Dermis blood vessel endothelial cell (primary cell): ENCODE results near the gene ISL1. TPM values are rescaled to one million over a fixed set of nuclear protein-coding genes. Genes with fewer than 3 reads are reported as not detected.
A peak's percentile ranks its signal among the peaks of the same experiment; 100 is the strongest.

Experiments used
- DNase-seq: peaks from one replicate; pipeline ENCODE4 v3.0.0; 2010
- total RNA-seq: library from RNA; depleted of rRNA; stranded (reverse); fragments of >200 nt; gene quantifications from 2 replicates; pipeline ENCODE4 v1.2.3, GENCODE V29; 2014

The ISL1 gene
- total RNA-seq, result not detected in 2 replicates

DNA sequence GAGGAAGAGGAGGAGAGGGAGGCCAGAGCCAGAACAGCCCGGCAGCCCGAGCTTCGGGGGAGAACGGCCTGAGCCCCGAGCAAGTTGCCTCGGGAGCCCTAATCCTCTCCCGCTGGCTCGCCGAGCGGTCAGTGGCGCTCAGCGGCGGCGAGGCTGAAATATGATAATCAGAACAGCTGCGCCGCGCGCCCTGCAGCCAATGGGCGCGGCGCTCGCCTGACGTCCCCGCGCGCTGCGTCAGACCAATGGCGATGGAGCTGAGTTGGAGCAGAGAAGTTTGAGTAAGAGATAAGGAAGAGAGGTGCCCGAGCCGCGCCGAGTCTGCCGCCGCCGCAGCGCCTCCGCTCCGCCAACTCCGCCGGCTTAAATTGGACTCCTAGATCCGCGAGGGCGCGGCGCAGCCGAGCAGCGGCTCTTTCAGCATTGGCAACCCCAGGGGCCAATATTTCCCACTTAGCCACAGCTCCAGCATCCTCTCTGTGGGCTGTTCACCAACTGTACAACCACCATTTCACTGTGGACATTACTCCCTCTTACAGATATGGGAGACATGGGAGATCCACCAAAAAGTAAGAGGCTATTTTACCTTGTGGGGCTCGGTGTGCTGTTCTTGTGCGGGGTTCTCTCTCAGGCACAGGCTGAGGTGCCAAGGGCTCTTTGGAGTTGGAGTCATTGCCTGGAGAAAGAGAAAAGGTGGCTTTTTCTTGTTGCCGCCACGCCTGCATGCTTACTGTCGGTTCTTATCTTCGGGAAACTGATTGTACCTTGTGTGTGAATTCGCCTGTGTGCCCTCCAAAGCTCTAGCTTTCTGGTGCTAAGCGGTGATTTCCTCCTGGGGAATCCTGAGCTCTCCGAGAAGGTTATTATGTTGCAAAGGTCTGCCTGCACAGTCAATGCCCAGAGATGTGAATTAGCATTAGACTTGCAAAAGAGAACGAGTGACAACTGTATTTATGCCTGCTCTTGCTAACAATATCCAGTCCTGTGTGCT, at the start of gene ISL1:
Gene ISL1 (plus strand): TSS at position 318 of the 991 bp plus-strand sequence. CDS start 224 bp downstream, at position 542.
- peak; percentile 67 for DNase-seq

DNA sequence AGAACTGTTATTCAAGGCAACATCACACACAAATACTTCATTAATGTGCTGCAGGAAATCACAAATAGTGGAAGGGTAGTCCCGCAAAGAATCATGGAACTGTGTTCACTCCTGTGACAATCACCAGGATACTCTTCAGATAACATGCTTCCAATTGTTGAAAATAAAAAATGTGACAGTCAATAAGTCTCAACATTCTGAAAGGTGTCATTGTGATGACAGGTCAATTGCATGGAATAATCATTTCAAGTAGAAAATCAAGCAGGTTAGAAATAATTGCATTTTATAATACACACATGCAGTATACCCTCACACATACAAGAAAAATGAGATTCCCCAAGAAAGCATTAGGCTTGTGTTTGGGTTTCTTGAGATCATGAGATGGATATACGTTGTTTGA, 46.4 kb upstream of the ISL1 start:
- DNase-seq, result no peak

DNA sequence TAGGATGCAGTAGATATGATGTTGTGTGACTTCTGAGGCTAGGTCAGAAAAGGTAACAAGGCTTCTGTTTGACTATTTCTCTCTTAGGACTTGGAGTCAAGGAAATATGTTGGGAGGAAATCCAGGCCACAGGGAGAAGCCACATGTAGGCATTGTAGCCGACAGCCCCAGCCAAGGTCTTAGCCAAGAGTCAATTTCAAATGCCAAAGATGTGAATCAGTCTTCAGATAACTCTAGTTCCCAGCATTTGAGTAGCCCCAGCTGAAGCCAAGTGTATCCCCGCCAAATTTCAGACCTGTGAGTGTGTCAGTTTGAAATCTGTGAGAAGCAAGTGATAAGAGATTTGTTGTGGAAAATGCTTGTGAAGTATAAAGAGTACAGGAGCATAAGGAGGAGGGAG, 38.1 kb upstream of the ISL1 start:
- DNase-seq, result no peak

DNA sequence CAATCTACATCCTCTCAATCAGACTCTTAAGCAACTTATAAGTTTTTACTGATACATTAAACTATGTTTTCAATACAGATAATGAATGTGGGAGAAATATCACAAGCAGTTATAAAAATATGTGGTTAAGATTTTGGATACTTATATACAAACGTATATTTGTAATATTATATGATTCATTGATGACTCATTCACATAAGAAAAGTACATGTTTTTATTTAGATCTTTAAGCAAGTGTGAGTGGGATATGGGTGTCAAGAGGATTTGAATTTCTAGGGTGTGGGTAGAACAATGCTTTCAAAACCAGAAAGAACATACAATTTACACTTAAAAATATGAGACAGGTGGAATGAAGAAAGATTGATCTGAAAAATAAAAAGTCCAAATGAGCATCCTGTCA, 36.1 kb upstream of the ISL1 start:
- DNase-seq, result no peak

DNA sequence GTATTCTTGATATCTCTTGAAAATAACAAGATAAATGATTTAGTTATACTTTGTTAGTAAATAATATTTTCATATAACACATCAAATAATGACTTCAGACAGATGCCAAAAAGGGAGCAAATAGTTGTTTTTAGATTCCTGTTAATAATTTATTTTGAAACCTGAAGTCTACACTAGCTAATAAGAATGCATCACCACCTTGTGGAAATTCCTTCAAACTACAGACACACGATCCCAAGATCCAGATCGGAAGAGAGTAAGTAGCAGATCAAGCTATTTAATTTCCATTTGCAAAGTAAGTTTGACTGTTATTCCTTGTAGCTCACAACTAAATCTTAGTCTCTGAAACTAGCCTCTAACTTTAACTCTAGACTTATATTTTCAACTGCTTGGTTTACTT, 35.5 kb upstream of the ISL1 start:
- no peak for DNase-seq

DNA sequence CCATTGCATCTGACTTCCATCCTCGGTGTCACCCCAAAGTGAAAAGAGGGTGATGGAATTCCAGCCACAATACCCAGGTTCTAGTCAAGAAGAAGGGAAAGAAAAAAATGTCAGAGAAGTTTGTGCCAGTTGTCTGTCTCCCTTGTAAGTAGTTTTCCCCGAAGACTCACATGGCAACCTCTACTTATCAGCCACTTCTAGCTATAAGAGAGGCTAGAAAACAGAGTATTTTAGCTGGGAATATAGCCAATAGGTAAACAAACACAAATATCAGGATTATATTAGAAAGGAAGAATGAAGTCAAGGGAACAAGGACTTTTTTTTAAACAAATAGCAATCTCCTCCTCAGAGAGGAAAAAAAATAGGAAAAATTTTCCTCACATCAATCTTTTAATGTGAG, 12.2 kb upstream of the ISL1 start:
- DNase-seq, result no peak

DNA sequence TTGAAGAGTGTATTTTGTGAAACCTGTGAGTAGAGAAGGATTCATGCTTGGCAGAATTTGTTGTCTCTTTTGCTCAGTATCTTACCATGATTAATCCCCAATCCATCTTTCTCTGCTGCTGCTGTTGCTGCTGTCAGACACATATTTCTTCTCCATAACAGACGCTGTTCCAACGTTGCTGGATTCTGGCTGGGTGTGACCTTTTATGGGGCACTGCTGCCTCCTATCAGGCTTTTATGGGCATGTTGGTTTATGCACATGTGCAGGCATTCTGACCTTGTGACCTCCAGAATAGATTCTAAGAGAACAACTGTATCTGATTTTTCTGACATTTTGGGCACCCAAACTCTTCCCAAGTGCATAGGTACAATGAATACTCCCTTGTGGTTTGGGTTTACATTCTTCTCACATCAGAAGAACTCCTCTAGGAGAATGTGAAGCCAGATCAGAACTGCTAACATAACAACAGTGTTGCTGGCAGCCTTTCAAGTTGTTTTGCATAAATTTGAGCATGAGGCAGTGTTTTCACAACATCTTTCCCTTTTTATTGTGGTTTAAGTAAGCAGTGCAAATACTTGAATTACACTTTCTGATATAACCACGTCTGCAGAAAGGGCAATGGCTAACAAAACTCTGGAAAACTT, 9.2 kb upstream of the ISL1 start:
- DNase-seq, result no peak

DNA sequence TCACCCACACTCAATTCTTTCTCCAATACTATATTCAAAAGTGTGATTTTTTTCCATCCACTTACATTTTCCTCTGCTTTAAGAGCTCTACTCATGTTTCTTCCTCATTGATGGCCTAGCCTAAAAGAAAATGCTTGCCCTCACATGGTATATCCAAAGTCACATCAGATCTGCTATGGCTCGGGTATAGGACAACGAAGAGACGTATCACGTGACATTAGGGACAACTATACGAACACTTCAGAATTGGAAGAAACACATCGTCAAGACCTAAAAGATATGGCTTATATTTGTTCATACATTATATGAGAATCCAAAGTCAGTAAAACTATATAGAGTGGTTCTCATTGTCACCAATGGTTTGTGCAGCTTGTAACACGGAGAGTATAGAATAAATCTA, 8.2 kb upstream of the ISL1 start:
- DNase-seq, result no peak

DNA sequence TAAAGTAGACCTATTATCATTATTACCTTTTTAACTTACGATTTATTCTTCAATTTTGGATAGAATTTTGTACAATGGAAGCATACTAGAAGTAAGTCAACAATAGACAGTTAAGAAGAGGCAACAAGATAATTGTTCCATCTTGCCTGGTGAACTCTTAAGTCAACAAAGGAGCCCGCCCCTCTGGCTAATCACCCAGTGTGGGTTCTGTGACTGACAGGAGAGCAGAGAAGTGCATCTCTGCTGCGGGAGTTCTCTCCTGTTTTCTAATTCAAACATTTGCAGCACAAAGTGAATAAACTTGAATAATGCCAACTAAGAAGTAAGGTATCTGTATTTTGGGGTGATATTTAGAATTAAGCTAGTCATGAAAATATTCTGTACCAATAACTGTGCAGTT, 6.7 kb upstream of the ISL1 start:
- no peak for DNase-seq

DNA sequence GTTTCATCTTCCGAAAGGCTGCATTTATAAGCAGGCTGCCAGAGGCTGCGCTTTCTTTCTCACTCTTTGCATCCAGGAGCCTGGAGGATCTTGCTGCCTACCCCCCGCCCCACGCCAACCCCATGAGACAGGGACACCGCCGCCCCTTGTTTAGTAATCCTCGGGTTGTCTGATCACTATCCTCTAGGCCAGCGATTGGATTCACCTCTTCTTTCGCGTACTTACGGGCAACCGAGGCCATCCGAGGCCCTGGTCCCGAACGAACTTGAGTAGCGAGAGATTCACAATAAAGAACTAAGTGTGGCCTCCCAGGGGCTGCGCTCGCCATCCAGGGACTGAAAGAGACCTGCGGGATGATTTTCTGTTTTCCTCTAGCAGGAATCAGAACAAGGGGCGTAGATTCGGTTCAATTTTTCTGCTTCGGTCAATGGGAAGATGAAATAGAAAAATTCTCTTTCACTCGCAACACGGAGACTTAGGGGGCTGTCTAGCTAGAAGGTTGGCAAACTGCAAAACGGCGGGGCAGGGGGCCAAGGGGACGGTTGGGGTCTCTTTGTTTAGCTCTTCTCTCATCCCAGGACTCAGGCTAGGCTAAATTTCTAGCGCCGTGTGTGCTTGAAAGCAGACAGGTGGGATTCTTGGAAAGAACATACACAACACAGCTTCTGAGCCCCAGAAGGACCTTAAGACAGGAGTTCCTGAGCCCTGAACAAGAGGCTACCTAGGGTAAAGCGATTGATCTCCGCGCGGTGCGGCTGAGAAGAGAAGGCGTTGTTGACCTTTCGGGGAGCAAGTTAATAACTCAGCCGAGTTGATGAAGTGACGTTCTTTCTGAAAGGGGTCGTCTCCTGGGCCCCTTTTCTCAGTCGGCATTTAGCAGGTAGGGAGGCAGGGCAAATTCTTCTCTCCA, 5.8 kb upstream of the ISL1 start:
- no peak for DNase-seq

DNA sequence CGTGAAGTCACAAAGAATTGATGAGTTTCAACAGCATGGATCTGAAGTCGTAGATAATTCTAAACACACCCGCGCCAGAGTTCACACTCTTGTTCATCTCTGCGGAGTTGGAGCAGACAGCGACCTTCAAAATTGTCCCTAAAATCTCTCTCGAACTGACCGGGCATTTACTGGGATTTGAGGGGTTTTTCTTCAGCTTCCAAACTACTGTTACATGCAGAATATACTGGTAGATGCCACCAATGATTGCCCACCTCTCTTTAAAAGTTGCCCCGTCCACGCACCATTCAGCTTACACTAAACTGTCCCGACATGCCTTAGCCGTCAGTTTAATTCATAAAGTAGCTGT, 5.2 kb upstream of the ISL1 start:
- DNase-seq, result no peak

DNA sequence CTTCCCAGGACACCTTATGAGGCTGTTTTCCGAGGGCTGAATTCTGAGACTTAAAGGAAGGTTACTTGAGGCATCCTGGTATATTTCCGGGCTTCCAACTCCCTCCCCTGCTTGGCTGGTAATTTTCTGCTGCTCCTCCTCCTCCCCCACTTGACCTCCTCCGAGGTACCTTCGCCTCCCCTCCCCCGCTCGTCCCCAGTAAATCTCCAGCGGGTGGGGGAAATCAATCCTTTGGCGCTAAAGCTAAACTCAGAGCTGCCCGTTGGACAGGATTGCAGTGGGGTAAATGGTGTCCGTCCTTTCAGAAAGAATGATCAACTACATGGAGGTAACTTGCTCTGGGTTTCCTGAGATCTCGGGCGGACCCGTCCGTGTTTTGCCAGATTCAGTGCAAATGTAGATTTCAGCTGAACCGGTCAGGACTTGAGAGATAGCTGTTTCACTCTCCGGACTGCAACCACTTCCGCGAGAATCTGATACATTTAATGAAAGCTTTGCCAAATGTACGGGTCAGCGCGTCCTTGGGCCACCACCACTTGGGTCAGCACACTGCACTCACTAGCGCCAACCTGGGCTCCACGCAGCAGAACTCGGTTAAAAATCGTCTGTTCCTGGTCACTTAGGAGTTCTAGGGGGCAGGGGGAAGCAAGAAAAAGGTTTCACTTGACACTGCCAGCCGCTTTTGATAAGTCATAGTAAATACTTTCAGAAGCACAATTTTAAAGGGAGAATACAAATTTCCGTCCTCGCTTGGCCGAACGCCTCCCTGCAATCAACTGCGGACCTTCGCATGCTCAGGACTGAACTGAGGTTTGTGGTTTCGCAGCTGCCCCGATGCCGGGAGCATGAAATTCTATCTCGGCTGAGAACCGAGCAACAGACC, 4.6 kb upstream of the ISL1 start:
- no peak for DNase-seq

DNA sequence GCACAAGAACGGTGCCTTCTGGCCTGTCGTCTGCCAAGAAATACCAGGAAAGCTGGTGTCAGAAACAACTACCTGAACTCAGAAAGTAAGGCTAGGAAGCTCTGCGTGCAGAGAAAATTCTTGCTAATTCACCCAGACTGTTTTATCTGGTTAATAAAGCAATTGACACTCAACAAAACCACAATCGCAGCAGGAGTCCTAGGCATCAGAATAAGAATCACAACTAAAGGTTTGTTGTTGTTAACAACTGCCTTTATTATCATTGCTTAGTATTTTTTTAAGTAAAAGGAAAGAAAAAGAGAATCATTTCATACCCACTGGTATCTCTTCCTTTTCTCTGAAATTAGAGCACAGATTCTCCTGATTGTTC, 3.9 kb upstream of the ISL1 start:
- DNase-seq, result no peak

DNA sequence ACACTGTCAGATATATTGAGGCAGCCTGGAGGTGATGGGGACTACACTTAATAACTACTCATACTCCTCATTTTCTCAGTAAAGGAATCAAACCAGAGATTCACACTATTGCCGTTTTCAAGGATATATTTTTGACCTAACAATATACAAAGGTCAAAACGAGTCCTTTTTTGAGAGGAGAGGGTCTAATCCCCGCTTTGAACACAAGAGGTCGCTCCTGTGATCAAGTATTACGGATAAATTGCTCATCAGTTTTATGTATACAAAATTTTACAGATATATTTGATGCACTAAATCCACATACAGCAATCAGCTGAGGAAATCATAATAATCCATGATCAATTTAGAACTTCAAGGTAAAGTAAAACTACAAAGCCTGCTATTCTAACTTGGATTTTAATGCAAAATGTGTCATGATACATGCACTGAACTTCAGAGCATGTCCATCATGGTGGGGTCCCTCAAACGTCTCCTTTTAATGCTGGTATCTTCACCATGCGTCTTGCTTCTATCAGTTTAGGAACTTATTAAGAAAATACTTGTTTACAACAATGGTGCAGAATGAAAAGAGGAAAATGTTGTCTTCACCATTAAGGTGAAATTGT, 2.5 kb upstream of the ISL1 start:
- DNase-seq, result peak; percentile 49

DNA sequence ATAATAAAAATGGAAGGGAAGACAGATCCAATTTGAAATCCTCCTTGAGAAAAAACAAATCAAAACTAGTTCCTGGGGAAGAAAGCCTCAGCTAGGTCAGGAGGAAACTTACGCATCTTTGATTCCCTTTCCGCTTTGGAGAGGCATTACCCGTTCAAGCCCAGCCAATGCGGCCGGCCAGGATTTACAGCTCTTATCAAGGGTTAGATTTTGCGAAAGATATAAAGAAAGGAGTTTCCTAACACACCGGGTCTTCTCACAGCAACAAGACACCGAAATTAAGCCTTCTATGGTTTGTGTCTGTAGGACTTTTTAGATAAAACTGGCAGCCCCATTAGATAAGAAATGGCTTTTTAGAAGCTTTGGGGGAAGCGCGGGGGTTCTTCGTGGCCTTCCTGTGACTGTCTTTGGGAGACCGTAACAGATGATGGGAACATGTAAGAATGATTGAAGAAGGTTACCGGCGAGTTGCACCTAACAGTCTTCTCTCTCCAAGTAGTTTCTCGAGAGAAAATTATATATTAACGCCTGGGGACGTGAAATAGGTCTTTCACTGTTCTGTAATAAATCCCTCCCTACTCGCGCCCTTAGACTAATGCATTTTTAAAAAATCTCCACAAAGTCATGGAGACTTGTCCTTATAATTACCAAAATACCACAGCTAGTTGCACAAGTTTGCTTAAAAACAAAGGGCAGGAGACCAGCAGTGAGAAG, 1.3 kb upstream of the ISL1 start:
- no peak for DNase-seq

DNA sequence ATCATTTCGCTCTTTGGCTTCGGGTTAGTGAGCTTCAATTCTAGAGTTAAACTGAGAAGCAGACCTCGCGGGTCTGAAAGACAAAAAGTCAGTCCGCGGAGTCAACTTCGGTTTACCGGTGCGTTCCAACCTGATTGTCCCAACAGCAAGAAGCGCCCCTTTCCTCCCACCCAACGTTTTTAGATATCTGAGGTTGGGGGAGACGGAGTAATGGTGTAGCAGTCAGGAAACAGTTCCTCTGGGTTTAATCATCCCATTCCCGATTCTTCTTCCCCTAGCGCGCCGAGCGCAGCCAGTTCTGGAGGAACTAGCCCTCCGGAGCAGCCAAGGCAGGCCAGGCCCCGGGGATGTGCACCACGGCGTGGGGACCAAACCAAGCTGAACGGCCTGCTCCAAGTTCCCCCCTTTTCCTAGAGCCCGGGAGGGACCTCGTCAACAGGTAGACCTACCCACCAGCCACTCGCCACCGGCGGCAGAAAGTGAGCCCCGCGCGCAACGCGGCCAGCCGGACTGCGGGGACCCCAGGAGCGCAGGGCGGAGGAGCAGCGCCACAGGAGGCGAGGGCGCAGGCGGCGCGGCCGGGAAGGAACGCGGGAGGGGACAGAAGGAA, 622 bp upstream of the ISL1 start:
- DNase-seq, result peak; percentile 7

DNA sequence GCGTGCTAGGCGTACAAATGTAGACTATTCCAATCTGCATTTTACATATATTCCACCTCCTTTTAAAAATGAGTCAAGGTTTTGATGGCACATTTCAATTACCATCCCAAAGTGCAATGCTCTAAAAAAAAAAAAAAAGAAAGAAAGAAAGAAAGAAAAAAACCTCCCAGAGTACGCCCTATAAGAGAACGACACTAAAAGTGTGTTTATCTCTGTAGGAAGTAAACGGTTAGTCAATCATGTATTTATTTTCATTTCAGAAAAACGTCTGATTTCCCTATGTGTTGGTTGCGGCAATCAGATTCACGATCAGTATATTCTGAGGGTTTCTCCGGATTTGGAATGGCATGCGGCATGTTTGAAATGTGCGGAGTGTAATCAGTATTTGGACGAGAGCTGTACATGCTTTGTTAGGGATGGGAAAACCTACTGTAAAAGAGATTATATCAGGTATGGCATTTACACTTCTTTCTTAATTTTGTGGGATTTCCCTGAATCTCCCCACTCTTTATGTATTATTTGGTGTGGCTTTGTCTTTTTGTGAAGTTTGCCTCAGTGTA, 1.1 kb downstream of the ISL1 start:
- DNase-seq, result no peak

DNA sequence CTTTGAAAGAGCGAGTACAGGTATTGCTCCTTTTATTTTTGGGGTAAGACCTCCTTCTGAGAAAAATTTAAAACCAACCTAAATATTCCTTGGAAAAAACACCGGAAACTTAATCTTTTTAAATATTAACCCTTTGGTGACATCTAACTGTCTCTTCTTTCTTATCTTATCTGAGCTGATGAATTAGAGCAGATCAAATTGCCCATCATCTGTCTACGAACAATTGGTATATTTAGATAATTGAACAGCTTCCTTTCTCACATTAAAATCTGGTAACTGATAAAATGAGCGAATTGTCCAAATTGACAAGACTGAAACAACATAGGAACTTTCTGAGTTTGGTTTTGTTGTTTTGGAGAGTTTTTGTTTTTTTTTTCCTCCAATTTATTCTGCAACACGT, 2.0 kb downstream of the ISL1 start:
- no peak for DNase-seq

DNA sequence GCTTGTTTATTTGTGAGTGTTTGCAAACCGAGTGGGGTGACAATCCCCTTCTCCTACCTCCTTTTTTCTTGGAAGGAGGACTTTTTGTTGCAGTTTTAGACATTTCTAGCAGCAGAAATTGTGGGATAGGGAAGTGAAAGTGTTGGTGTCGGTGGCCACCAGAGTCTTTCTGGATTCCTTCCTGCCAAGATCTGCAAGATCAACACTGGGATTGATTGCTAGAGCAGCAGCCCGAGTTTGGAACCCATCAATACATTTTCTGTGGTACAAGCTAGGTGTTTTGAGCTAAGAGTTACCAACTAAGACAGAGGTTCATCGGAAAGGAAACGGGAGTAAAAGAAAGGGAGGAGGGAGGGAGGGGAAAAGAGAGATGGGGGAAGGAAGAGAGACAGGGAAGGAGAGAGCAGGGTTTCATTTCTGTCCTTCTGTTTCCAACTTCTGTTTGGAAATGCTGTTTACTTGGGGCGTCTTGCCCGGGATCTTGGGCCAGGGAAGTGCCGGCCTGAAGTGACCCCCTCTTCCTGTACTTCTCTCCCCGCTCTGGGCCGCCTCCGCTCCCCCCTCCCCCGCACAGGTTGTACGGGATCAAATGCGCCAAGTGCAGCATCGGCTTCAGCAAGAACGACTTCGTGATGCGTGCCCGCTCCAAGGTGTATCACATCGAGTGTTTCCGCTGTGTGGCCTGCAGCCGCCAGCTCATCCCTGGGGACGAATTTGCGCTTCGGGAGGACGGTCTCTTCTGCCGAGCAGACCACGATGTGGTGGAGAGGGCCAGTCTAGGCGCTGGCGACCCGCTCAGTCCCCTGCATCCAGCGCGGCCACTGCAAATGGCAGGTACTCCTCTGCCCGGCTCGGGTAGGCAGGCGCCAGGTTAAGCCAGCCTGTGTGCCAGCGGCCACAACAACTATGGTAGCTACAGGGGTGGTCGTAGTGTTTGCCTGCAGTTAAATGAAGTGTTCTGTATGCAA, 4.0 kb downstream of the ISL1 start:
- DNase-seq, result no peak
